Mesenchymal stem cell (in vitro differentiated cells and primary cell): ENCODE data around the gene CNR1.

Source experiments
- DNase-seq: peaks from one replicate; pipeline ENCODE4 v3.0.0-alpha.2; 2013
- H2AFZ ChIP-seq: one replicate; pipeline ENCODE4 v1.6.1; 2013; ENCODE audit warnings: low read depth, mild to moderate bottlenecking, control low read depth, inconsistent platforms, low read length, moderate library complexity
- H2AK5ac ChIP-seq: 2 replicates; pipeline ENCODE4 v1.6.1; 2013; ENCODE audit warnings: low read length, moderate library complexity, mild to moderate bottlenecking, inconsistent platforms; ENCODE audit not compliant: severe bottlenecking
- H2BK120ac ChIP-seq: one replicate; pipeline ENCODE4 v1.6.1; 2013; ENCODE audit warnings: low read depth, mild to moderate bottlenecking, inconsistent platforms, low read length, moderate library complexity
- H2BK12ac ChIP-seq, 2 experiments: one replicate each; pipeline ENCODE4 v1.6.1; 2013; ENCODE audit warnings: inconsistent platforms in 2 of 2, low read length in 2 of 2, mild to moderate bottlenecking in 2 of 2, moderate library complexity in 2 of 2, control low read depth in 1 of 2
- H2BK15ac ChIP-seq: one replicate; pipeline ENCODE4 v1.6.1; 2013; ENCODE audit warnings: mild to moderate bottlenecking, low read depth, inconsistent platforms; ENCODE audit not compliant: poor library complexity, severe bottlenecking
- H2BK5ac ChIP-seq: 2 replicates; pipeline ENCODE4 v1.6.1; 2013; ENCODE audit warnings: low read depth, mild to moderate bottlenecking, low read length, control low read depth, inconsistent platforms; ENCODE audit not compliant: poor library complexity, severe bottlenecking
- H3K14ac ChIP-seq, 2 experiments: one replicate each; pipeline ENCODE4 v1.6.1; 2013; ENCODE audit warnings: inconsistent platforms in 2 of 2, low read length in 2 of 2, control low read depth in 1 of 2, mild to moderate bottlenecking in 1 of 2, moderate library complexity in 1 of 2
- H3K18ac ChIP-seq, 2 experiments: one replicate each; pipeline ENCODE4 v1.6.1; 2013; ENCODE audit warnings: inconsistent platforms in 2 of 2, low read length in 2 of 2, control low read depth in 1 of 2, low read depth in 1 of 2, mild to moderate bottlenecking in 1 of 2
- H3K23ac ChIP-seq, 2 experiments: one replicate each; pipeline ENCODE4 v1.6.1; 2013; ENCODE audit warnings: inconsistent platforms in 2 of 2, low read length in 2 of 2, mild to moderate bottlenecking in 2 of 2, moderate library complexity in 2 of 2, control low read depth in 1 of 2
- H3K27ac ChIP-seq: 2 replicates; pipeline ENCODE4 v1.5.1; 2013; ENCODE audit warnings: mild to moderate bottlenecking, moderate library complexity, low read length, control low read depth, inconsistent platforms; ENCODE audit not compliant: poor library complexity, severe bottlenecking
- H3K27me3 ChIP-seq, 2 experiments: 2 replicates each; pipeline versions ENCODE4 v1.6.1 to v1.7.0; 2013; ENCODE audit warnings: low read length in 2 of 2, mild to moderate bottlenecking in 2 of 2, moderate library complexity in 2 of 2, control low read depth in 1 of 2, inconsistent platforms in 1 of 2; ENCODE audit not compliant: control insufficient read depth in 1 of 2, insufficient read depth in 1 of 2
- H3K36me3 ChIP-seq, 2 experiments: 2 replicates each; pipeline versions ENCODE4 v1.6.1 to v1.7.0; 2013; ENCODE audit warnings: low read length in 2 of 2, control low read depth in 1 of 2, inconsistent platforms in 1 of 2, low read depth in 1 of 2, mild to moderate bottlenecking in 1 of 2; ENCODE audit not compliant: insufficient read depth in 2 of 2, control insufficient read depth in 1 of 2
- H3K4ac ChIP-seq, 2 experiments: one replicate each; pipeline ENCODE4 v1.6.1; 2013; ENCODE audit warnings: inconsistent platforms in 2 of 2, low read length in 2 of 2, mild to moderate bottlenecking in 2 of 2, moderate library complexity in 2 of 2, control low read depth in 1 of 2, low read depth in 1 of 2
- H3K4me1 ChIP-seq: 2 replicates; pipeline ENCODE4 v1.6.1; 2013; ENCODE audit warnings: low read depth, low read length, control low read depth; ENCODE audit not compliant: control insufficient read depth, insufficient read depth
- H3K4me2 ChIP-seq: 2 replicates; pipeline ENCODE4 v1.6.1; 2013; ENCODE audit warnings: low read length, mild to moderate bottlenecking, inconsistent platforms; ENCODE audit not compliant: poor library complexity, severe bottlenecking
- H3K4me3 ChIP-seq, 2 experiments: 2 replicates each; pipeline versions ENCODE4 v1.5.1 to v1.7.0; 2013; ENCODE audit warnings: low read length in 2 of 2, mild to moderate bottlenecking in 2 of 2, control low read depth in 1 of 2, low read depth in 1 of 2; ENCODE audit not compliant: insufficient read depth in 1 of 2
- H3K79me1 ChIP-seq: replicated peaks from 2 replicates; pipeline ENCODE4 v1.6.1; 2013; ENCODE audit warnings: mild to moderate bottlenecking, control low read depth, low read length, inconsistent platforms; ENCODE audit not compliant: poor library complexity, severe bottlenecking
- H3K9ac ChIP-seq: 2 replicates; pipeline ENCODE4 v1.7.0; 2013; ENCODE audit warnings: mild to moderate bottlenecking, low read length, moderate library complexity
- H3K9me3 ChIP-seq: 2 replicates; pipeline ENCODE4 v1.7.0; 2013; ENCODE audit warnings: mild to moderate bottlenecking, low read length; ENCODE audit not compliant: control insufficient read depth
- H4K8ac ChIP-seq: one replicate; pipeline ENCODE4 v1.6.1; 2013; ENCODE audit warnings: inconsistent platforms, mild to moderate bottlenecking, low read length, moderate library complexity
- H4K91ac ChIP-seq: one replicate; pipeline ENCODE4 v1.6.1; 2013; ENCODE audit warnings: mild to moderate bottlenecking, low read length, inconsistent platforms
- WGBS: methylation state at CpG from one replicate; pipeline ENCODE4 v1.1.7; 2013; ENCODE audit warnings: mixed read lengths; 5-methylcytosine and 5-hydroxymethylcytosine counted together

CNR1 gene

GRCh38 chr6:88124925-88125557 is 41.1 kb downstream of the CNR1 start:
- Histone ChIP-seq H3K9ac (no peak overlapping the region), H3K79me1 (no peaks in the 10 kb centered on the region), H2BK12ac (no peak overlapping the region), H3K27me3 (no peaks in the 10 kb centered on the region), H3K4ac (no peak overlapping the region), H4K91ac (no peak overlapping the region), H2BK120ac (no peak overlapping the region), H3K27ac (no peak overlapping the region), H3K18ac (no peak overlapping the region), H3K14ac (no peak overlapping the region), H3K36me3 (no peaks in the 10 kb centered on the region), H4K8ac (no peak overlapping the region), H3K23ac (no peak overlapping the region), H2AFZ (no peak overlapping the region), H3K4me3 (no peak overlapping the region), H2AK5ac (no peak overlapping the region), H2BK5ac (no peak overlapping the region), H2BK15ac (no peak overlapping the region), H3K9me3 (peaks cover 21% of the 10 kb centered on the region), H3K4me2 (no peak overlapping the region), H3K4me1 (no peaks in the 10 kb centered on the region)
- DNase-seq = no peak
- WGBS = 62% methylated on average over 3 of the region's 3 CpGs

- H3K4me3 ChIP-seq = no peak overlapping the region
- H2BK12ac ChIP-seq = no peak overlapping the region
- no peak overlapping the region for H3K27ac ChIP-seq
- no peaks in the 10 kb centered on the region for H3K79me1 ChIP-seq
- H3K14ac ChIP-seq = no peak overlapping the region
- no peak overlapping the region for H2BK120ac ChIP-seq
- H4K91ac ChIP-seq = no peak overlapping the region
- no peak for DNase-seq
- H3K18ac ChIP-seq = no peak overlapping the region
- H2AFZ ChIP-seq = no peak overlapping the region
- H4K8ac ChIP-seq = no peak overlapping the region
- H3K9ac ChIP-seq = no peak overlapping the region
- no peak overlapping the region for H2BK5ac ChIP-seq
- 80% methylated on average over 1 of the region's 1 CpG for WGBS
- H2BK15ac ChIP-seq = no peak overlapping the region
- no peak overlapping the region for H3K23ac ChIP-seq
- no peaks in the 10 kb centered on the region for H3K4me1 ChIP-seq
- H3K27me3 ChIP-seq = peaks cover 0 to 7% of the 10 kb centered on the region in 2 experiments
- H3K4me2 ChIP-seq = no peak overlapping the region
- no peaks in the 10 kb centered on the region for H3K36me3 ChIP-seq
- no peak overlapping the region for H3K4ac ChIP-seq
- peaks cover 17% of the 10 kb centered on the region for H3K9me3 ChIP-seq
- H2AK5ac ChIP-seq = no peak overlapping the region
Measured at GRCh38 chr6:88120635-88121034, 45.5 kb downstream of the CNR1 start.

- Histone ChIP-seq H3K36me3 (no peaks in the 10 kb centered on the region), H2AFZ (no peak overlapping the region), H2BK5ac (no peak overlapping the region), H3K4me2 (no peak overlapping the region), H4K91ac (no peak overlapping the region), H3K9ac (no peak overlapping the region), H2BK120ac (no peak overlapping the region), H3K18ac (no peak overlapping the region), H3K23ac (no peak overlapping the region), H2BK15ac (no peak overlapping the region), H4K8ac (no peak overlapping the region), H3K4me3 (no peak overlapping the region), H2BK12ac (no peak overlapping the region), H3K79me1 (no peaks in the 10 kb centered on the region), H3K27ac (no peak overlapping the region), H3K27me3 (peaks cover 0 to 7% of the 10 kb centered on the region in 2 experiments), H3K9me3 (peaks cover 11% of the 10 kb centered on the region), H3K4me1 (no peaks in the 10 kb centered on the region), H2AK5ac (no peak overlapping the region), H3K14ac (no peak overlapping the region), H3K4ac (no peak overlapping the region)
- no peak for DNase-seq
- WGBS = 57% methylated on average over 1 of the region's 2 CpGs
Measured at GRCh38 chr6:88119769-88120168, 46.4 kb downstream of the CNR1 start.

GRCh38 chr6:88116276-88116675 is 49.9 kb downstream of the CNR1 start:
- Histone ChIP-seq H3K36me3 (no peaks in the 10 kb centered on the region), H3K4me3 (no peak overlapping the region)
- WGBS = 77% methylated on average over 3 of the region's 3 CpGs

More at GRCh38 chr6:88116276-88116675, 49.9 kb downstream of the CNR1 start:
- Histone ChIP-seq H4K91ac (no peak overlapping the region), H2AFZ (no peak overlapping the region), H3K9me3 (no peaks in the 10 kb centered on the region), H2BK120ac (no peak overlapping the region), H2BK5ac (no peak overlapping the region), H3K27ac (no peak overlapping the region), H3K14ac (no peak overlapping the region), H3K27me3 (peaks cover 0 to 11% of the 10 kb centered on the region in 2 experiments), H2BK12ac (no peak overlapping the region), H3K79me1 (no peaks in the 10 kb centered on the region), H2BK15ac (no peak overlapping the region), H3K4me1 (no peaks in the 10 kb centered on the region), H3K4ac (no peak overlapping the region), H2AK5ac (no peak overlapping the region), H3K23ac (no peak overlapping the region), H3K4me2 (no peak overlapping the region), H3K9ac (no peak overlapping the region), H4K8ac (no peak overlapping the region), H3K18ac (no peak overlapping the region)
- DNase-seq = no peak
